Mucosa of rectum (tissue), 2 donors: ENCODE data around the gene SLC35A4.

Source experiments
- H3K27ac ChIP-seq, 2 donors: one replicate each; pipeline ENCODE4 v1.7.0; 2013; ENCODE audit warnings: inconsistent platforms in 2 of 2, low read depth in 2 of 2, low read length in 2 of 2
- H3K27me3 ChIP-seq, 2 donors: one replicate each; pipeline ENCODE4 v1.7.0; 2013; ENCODE audit warnings: low read length in 2 of 2; ENCODE audit not compliant: control insufficient read depth in 2 of 2, insufficient read depth in 2 of 2
- H3K36me3 ChIP-seq, 2 donors: one replicate each; pipeline ENCODE4 v1.7.0; 2013; ENCODE audit warnings: low read length in 2 of 2; ENCODE audit not compliant: control insufficient read depth in 2 of 2, insufficient read depth in 2 of 2
- H3K4me1 ChIP-seq, 2 donors: one replicate each; pipeline ENCODE4 v1.7.0; 2013; ENCODE audit warnings: low read length in 2 of 2, mild to moderate bottlenecking in 1 of 2; ENCODE audit not compliant: control insufficient read depth in 2 of 2, insufficient read depth in 2 of 2
- H3K4me3 ChIP-seq, 2 donors: one replicate each; pipeline ENCODE4 v1.7.0; 2013; ENCODE audit warnings: low read length in 2 of 2
- H3K9ac ChIP-seq, 2 donors: one replicate each; pipeline ENCODE4 v1.7.0; 2013; ENCODE audit warnings: low read length in 2 of 2, low read depth in 1 of 2, mild to moderate bottlenecking in 1 of 2
- H3K9me3 ChIP-seq, 2 donors: one replicate each; pipeline ENCODE4 v1.7.0; 2013; ENCODE audit warnings: low read length in 2 of 2; ENCODE audit not compliant: control insufficient read depth in 2 of 2
- donor health status: healthy.
- donor health status: Normal muscosa, but diverticular disease.

The SLC35A4 gene

GRCh38 chr5:140557965-140558364, 6.7 kb upstream of the SLC35A4 start:
- H3K27ac ChIP-seq: peak overlapping the region; percentile 73 to 86
- no peaks in the 10 kb centered on the region for H3K27me3 ChIP-seq
- no peaks in the 10 kb centered on the region for H3K9me3 ChIP-seq
- H3K9ac ChIP-seq: peak overlapping the region; percentile 85 to 89
- H3K4me1 ChIP-seq: peaks cover 9 to 17% of the 10 kb centered on the region in 2 donors
- peaks cover 3 to 9% of the 10 kb centered on the region in 2 donors for H3K36me3 ChIP-seq
- H3K4me3 ChIP-seq: peak overlapping the region in 1 of 2 donors; percentile 82

GRCh38 chr5:140558542-140558941, 6.1 kb upstream of the SLC35A4 start:
- H3K27ac ChIP-seq: no peak overlapping the region
- no peak overlapping the region for H3K9ac ChIP-seq
- peaks cover 13 to 22% of the 10 kb centered on the region in 2 donors for H3K4me1 ChIP-seq
- no peaks in the 10 kb centered on the region for H3K27me3 ChIP-seq
- H3K36me3 ChIP-seq: peaks cover 3 to 9% of the 10 kb centered on the region in 2 donors
- H3K4me3 ChIP-seq: no peak overlapping the region
- no peaks in the 10 kb centered on the region for H3K9me3 ChIP-seq

GRCh38 chr5:140560227-140560626, 4.4 kb upstream of the SLC35A4 start:
- Histone ChIP-seq H3K27me3 (no peaks in the 10 kb centered on the region), H3K4me1 (peaks cover 21 to 31% of the 10 kb centered on the region in 2 donors), H3K9me3 (no peaks in the 10 kb centered on the region), H3K27ac (no peak overlapping the region), H3K9ac (no peak overlapping the region), H3K36me3 (peaks cover 0 to 9% of the 10 kb centered on the region in 2 donors), H3K4me3 (no peak overlapping the region)

GRCh38 chr5:140561753-140562523, 2.7 kb upstream of the SLC35A4 start:
- Histone ChIP-seq H3K9ac (no peak overlapping the region), H3K27ac (no peak overlapping the region), H3K9me3 (no peaks in the 10 kb centered on the region)

GRCh38 chr5:140563596-140563995, 1.0 kb upstream of the SLC35A4 start:
- Histone ChIP-seq H3K27ac (peak overlapping the region; percentile 93 to 96), H3K4me3 (peak overlapping the region; percentile 75 to 99), H3K9ac (peak overlapping the region; percentile 79 to 91), H3K9me3 (no peaks in the 10 kb centered on the region), H3K36me3 (peaks cover 22 to 33% of the 10 kb centered on the region in 2 donors), H3K4me1 (peaks cover 23 to 29% of the 10 kb centered on the region in 2 donors), H3K27me3 (no peaks in the 10 kb centered on the region)

More at GRCh38 chr5:140561753-140562523, 2.7 kb upstream of the SLC35A4 start:
- peaks cover 28 to 29% of the 10 kb centered on the region in 2 donors for H3K4me1 ChIP-seq
- peaks cover 11 to 16% of the 10 kb centered on the region in 2 donors for H3K36me3 ChIP-seq
- H3K27me3 ChIP-seq: no peaks in the 10 kb centered on the region
- no peak overlapping the region for H3K4me3 ChIP-seq

- peak overlapping the region; percentile 79 to 91 for H3K9ac ChIP-seq
- H3K4me1 ChIP-seq: peaks cover 23 to 36% of the 10 kb centered on the region in 2 donors
- peaks cover 22 to 37% of the 10 kb centered on the region in 2 donors for H3K36me3 ChIP-seq
- no peaks in the 10 kb centered on the region for H3K9me3 ChIP-seq
- H3K27me3 ChIP-seq: no peaks in the 10 kb centered on the region
- H3K4me3 ChIP-seq: peak overlapping the region; percentile 75 to 99
- H3K27ac ChIP-seq: peak overlapping the region; percentile 93 to 96
Observed at GRCh38 chr5:140565024-140565779, 574 bp downstream of the SLC35A4 start.

GRCh38 chr5:140565780-140566095, 1.1 kb downstream of the SLC35A4 start:
- Histone ChIP-seq H3K36me3 (peaks cover 22 to 39% of the 10 kb centered on the region in 2 donors), H3K4me3 (peak overlapping the region; percentile 75 to 99), H3K9me3 (no peaks in the 10 kb centered on the region), H3K27me3 (no peaks in the 10 kb centered on the region), H3K4me1 (peaks cover 23 to 37% of the 10 kb centered on the region in 2 donors), H3K9ac (peak overlapping the region in 1 of 2 donors; percentile 79), H3K27ac (no peak overlapping the region)

GRCh38 chr5:140566665-140567064, 2.0 kb downstream of the SLC35A4 start:
- Histone ChIP-seq H3K27ac (no peak overlapping the region), H3K9me3 (no peaks in the 10 kb centered on the region), H3K4me3 (no peak overlapping the region), H3K27me3 (no peaks in the 10 kb centered on the region), H3K9ac (no peak overlapping the region), H3K36me3 (peaks cover 22 to 34% of the 10 kb centered on the region in 2 donors), H3K4me1 (peaks cover 23 to 37% of the 10 kb centered on the region in 2 donors)

- peaks cover 23 to 37% of the 10 kb centered on the region in 2 donors for H3K4me1 ChIP-seq
- H3K36me3 ChIP-seq: peaks cover 22 to 34% of the 10 kb centered on the region in 2 donors
Observed at GRCh38 chr5:140567136-140567818, 2.6 kb downstream of the SLC35A4 start.

More at GRCh38 chr5:140567136-140567818, 2.6 kb downstream of the SLC35A4 start:
- H3K27ac ChIP-seq: no peak overlapping the region
- no peaks in the 10 kb centered on the region for H3K9me3 ChIP-seq
- H3K4me3 ChIP-seq: no peak overlapping the region
- H3K27me3 ChIP-seq: no peaks in the 10 kb centered on the region
- no peak overlapping the region for H3K9ac ChIP-seq
